Epithelial cell of esophagus (primary cell): ENCODE results near the gene JMJD1C.

ENCODE experiments used
- DNase-seq: peaks from one replicate; pipeline ENCODE4 v3.0.0; 2010; ENCODE audit warnings: low read depth
- H3K4me3 ChIP-seq: 2 replicates; pipeline ENCODE4 v1.5.1; 2011; ENCODE audit warnings: mild to moderate bottlenecking, low read length, control low read depth
- CTCF ChIP-seq: IDR thresholded peaks from 2 replicates; pipeline ENCODE4 v1.5.1; 2011; ENCODE audit warnings: low read depth, mild to moderate bottlenecking, low read length, control low read depth, inconsistent platforms; ENCODE audit not compliant: insufficient read depth; ENCODE audit errors: missing control alignments

The JMJD1C gene

GRCh38 chr10:63268798-63269503, 196.8 kb downstream of the JMJD1C start:
- TF ChIP-seq CTCF = peak; percentile 44
- H3K4me3 ChIP-seq = peak overlapping the region; percentile 71
- peak; percentile 97 for DNase-seq

GRCh38 chr10:63268149-63268797, 197.5 kb downstream of the JMJD1C start:
- TF ChIP-seq CTCF = no peak
- peak; percentile 33 for DNase-seq

GRCh38 chr10:63267414-63268148, 198.2 kb downstream of the JMJD1C start:
- TF ChIP-seq CTCF = no peak
- peak; percentile 83 for DNase-seq
- H3K4me3 ChIP-seq = peak overlapping the region; percentile 71

More at GRCh38 chr10:63268149-63268797, 197.5 kb downstream of the JMJD1C start:
- peak overlapping the region; percentile 71 for H3K4me3 ChIP-seq

- peak overlapping the region; percentile 71 for H3K4me3 ChIP-seq
- no peak for DNase-seq
- no peak for TF ChIP-seq CTCF
These were observed 199.1 kb downstream of the JMJD1C start for GRCh38 chr10:63266391-63267316.

- DNase-seq = no peak
- H3K4me3 ChIP-seq = peak overlapping the region; percentile 71
- TF ChIP-seq CTCF = no peak
These were observed 200.0 kb downstream of the JMJD1C start for GRCh38 chr10:63265683-63266235.

- H3K4me3 ChIP-seq = peak overlapping the region; percentile 71
- TF ChIP-seq CTCF = no peak
- DNase-seq = peak; percentile 68
These were observed 200.6 kb downstream of the JMJD1C start for GRCh38 chr10:63265222-63265617.
